OCI-LY7 (cell line): ENCODE data around the gene GNS.

Experiments used
- CTCF ChIP-seq: fragments of 200-600 bp; sonication (generic); conservative IDR thresholded peaks from 2 replicates; pipeline ENCODE4 v1.5.1; 2014; ENCODE audit warnings: mild to moderate bottlenecking, antibody characterized with exemption, low read length, moderate library complexity, mixed read lengths
- EZH2phosphoT487 ChIP-seq: fragments of 200-600 bp; sonication (generic); IDR thresholded peaks from 2 replicates; pipeline ENCODE4 v1.6.1; 2018; ENCODE audit warnings: low read depth, borderline replicate concordance, mild to moderate bottlenecking, mixed run types, antibody characterized with exemption, low read length, moderate library complexity, mixed read lengths

GRCh38 chr12:64680235-64680634 lies 79.0 kb downstream of the GNS start:
- no peak for TF ChIP-seq CTCF
- TF ChIP-seq EZH2phosphoT487: no peak
